IPS DF 19.7 (cell line): ENCODE data around the gene CCNY.
"Not testable (repeated sequence)": the region's sequence is repeated elsewhere in the genome, so short reads cannot be mapped to it uniquely, and the experiment has no call there.

Experiments
- DNase-seq: peaks from one replicate; pipeline ENCODE4 v3.0.0-alpha.2; 2013; ENCODE audit warnings: low read depth, low spot score

CCNY gene

DNA sequence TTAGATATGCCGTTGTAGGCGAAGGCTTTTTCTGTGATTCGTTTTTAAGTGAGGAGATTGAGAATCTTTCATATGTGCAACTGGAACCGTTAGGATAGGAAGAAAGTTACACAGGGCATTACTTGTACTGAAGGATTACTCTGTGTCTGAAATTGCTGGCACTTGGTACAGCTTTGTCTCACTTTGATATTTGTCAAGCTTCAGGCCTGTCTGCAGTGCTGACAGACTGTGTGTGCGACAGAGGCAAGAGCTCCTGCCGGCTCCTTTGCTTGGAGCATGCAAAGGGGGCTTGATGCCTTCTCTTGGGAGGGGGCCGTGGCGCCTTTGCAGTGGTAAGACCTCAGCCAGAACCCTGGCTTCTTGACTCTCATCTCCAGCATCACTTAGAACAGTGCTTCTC is 45.8 kb downstream of the CCNY start:
- no peak for DNase-seq

DNA sequence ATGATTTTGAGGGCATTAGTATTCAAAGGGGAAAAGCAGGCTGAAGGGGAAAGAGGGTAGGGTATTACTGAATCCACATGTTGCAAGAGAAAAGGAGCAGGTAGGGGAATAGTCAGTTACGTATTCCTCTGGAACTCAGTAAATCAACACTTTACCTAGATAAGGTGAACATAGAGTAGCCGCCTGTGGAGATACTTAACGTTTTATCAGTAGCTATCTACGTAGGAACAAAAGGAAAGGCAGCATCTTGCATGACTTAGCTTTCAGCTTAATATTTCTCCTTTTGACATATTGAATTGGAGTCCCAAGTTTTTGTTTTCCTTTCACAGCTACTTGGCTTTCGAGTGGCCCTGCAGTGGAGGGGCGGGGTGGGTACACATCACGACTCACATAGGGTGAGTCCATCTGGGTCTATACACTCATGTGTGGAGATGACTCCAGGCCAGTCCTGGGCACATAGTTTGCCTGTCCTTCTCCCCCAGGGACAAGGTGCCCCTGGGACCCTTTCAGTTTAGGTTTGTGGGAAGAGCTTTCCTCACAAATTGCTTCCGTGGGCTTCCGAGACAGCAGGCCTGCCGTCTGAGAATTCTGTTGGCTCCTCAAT is 48.1 kb downstream of the CCNY start:
- no peak for DNase-seq

DNA sequence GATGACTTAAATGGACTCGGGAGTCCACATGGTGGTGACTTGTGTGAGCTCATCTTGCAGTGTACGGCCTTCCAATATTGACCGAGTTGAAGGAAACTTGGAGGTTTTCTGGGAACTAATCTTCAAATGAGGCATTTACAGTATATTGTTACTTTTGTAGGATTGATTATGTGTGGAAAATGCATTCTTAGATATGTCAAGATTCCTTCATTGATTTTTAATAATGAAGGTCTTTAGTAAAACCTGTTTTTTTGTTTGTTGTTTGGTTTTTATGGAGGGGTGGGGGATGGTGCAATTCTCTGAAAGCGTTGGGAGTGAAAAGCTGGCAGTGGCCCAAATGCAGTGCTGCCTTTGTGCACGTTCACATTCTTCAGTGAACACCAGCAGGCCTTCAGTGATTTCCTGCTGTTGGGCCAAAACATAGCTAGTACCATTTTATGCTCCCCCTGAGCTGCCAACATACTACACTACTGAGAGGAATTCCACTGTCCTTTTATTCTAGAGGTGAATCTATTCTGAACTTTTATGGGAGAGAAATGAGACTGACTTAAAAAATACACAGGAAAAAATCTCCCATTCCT is 50.4 kb downstream of the CCNY start:
- no peak for DNase-seq

DNA sequence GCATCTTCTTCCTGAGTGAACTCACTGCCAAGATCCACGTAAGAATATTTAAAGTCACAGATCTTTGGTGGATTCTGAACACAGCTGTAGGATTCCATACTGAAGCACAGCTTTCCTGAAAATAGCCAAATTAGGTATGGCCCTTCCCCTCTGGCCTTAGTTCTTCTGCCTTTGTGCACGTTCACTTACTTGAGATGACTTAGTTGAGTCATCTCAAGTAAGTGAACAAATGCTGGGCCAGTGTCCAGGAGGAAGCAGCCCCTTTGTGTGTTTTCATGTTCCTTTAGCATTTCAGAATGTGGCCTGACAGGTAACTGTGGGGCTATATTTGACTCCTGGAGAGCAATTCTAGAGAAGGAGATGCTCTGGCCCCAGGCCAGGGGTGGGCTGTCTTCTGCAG is 51.5 kb downstream of the CCNY start:
- DNase-seq, result no peak

DNA sequence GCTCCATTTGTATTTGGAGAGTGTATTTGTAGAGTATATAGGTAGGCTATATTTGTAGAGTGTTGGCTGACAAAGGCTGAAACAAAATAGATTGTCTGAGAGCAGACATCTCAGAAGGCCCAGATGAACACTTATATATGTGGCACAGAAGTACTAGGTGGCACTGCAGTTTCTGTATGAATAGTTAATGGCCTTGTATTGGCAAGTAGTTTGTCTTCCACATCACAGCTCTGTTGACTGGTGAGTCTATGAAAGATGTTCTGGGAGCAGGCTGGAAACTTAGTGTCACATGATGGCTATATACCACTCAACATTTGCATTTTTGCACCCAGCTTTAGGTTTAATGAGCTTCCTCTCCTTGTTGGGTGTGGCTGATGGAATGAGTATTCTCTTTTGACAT is 51.9 kb downstream of the CCNY start:
- DNase-seq, result no peak

DNA sequence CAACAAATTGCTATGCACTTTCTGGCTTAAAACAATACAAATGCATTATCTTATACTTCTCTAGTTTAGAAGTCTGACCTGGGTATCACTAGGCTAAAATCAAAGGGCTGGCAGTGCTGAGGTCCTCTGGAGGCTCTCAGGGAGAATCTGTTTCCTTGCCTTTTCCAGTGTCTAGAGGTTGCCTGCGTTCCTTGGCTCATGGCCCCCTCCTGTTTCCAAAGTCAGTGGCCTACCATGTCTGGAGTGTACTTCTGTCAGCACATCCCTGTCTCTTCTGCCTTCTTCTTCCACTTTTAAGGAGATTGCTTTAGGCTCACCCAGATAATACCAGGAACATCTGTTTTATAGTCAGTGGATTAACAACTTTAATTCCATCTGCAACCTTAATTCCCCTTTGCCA is 52.4 kb downstream of the CCNY start:
- DNase-seq, result no peak

DNA sequence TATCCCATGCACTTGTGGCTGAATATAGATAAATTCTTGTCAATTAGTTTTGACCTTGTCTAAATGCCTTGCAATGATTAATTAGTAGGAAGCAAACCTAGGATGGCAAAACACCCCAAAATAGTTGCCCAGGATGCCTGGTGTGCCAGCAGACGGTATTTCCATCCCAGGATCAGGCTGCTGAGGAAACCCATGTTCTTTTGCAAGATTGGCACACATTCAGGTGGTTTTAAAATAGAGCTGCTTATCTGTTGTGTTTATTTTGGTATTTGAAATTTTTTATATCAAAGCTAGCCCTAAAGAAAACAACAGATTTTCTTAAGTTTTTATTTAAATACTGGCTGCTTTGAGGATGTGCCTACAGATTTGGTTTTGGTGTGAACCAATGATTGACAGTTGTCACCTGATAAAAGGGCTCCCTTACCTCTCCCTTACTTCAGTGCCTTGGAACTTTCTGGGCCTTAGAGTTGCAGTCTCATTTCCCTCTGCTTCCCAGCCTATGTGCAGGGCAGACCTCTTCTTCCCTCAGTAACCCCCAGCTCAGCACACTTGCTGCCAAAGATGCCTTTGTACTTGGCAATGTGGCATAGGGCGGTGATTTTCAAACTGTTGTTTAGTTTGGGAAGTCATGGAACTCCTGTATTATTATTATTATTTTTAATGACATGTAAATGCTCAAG is 54.0 kb downstream of the CCNY start:
- no peak for DNase-seq

DNA sequence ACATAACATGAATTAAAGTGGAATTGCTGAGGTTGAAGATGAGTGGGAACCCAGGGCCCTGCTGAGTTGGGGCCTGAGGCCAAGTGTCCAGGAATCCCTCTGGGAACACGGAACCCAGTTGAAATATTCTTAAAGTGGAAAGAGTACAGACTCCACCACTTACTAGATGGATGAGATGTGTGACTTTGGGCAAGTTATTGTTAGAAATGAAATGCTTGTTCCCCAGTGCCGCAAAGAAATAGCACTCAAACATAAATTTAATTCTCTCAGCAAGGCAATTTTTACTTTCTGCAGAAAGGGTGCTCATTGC is 54.5 kb downstream of the CCNY start:
- DNase-seq, result no peak

DNA sequence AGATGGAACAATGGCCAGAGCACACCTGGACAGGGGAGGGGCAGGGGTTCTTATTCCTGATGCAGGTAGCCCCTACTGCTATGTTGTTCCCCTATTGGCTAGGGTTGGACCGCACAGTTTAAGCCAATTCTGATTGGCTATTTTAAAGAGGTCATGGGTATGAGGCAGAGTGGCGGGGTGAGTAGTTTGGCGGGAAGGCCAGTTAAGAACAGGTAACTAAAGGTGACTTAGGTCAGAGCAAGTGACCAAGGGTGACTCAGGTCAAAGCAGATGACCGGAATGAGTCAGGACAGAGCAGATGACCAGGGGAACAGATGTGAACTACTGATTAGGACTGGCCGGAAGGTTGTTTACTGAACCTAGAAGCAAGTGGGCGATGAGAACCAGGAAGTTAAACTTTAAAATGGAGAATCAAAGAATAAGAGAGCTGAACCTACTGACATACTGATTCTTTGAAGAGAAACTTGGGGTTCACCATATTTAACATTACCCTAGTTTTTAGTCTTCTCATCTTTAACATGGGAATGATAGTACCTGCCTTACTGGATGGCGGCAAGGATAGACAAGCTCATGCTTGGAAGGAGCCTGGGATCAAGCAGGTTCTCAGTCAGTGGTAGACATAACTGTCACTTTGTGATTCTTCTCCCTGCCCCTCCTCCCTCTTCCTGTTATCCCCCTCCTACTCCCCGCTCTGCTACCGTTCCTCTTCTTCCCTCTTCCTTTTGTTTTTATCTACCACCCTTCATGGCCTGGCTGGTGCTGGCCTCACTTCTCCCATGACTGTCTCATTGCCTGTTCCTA is 55.0 kb downstream of the CCNY start:
- DNase-seq, result no peak

DNA sequence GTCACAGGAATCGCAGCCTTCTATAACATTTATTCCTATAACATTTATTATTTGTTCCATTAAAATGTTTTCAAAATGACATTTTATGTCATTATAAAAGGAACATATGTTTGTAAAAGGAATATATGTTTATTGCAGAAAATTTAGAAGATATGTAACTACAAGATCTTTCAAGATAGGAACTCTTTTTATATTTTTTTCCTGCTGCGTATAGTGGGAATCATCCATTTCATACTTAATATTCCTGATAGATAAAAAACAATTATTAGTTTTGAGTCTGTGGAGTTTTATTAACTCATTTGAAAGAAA is 55.6 kb downstream of the CCNY start:
- DNase-seq, result no peak

DNA sequence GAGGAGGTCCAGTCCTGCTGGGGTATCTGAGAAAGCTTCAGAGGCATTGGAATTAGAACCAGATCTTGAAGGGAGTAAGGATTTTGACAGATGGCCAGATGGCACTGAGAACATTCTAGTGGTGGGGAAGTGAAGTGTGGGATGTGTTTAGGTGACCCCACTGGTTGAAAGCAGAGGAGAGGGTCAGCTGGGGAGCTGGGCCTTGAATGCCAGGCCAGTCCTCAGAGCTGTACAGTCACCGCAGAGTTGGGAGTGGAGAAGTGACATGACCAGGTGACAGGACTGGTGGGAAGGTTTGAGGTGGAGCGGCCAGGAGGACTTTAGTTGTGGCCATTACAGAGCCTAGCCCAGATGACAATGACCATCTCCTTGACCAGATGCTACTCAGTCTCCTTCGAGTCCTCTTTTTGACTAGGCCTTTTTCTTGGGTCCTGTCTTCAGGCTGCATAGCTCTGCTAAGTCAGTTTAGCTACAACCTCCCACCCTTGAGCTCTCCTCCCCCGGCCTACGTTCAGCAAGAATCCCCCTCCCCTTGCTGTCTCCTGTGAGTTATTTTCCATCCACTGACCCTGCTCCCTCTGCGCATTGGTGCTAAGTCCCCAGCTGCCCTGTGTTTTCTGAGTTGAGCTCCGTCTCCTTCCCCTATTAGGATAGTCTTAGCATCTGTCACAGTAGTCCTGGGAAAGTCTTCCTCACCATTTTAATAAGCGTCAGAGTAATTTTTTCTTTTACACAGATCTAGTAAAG is 56.3 kb downstream of the CCNY start:
- no peak for DNase-seq

DNA sequence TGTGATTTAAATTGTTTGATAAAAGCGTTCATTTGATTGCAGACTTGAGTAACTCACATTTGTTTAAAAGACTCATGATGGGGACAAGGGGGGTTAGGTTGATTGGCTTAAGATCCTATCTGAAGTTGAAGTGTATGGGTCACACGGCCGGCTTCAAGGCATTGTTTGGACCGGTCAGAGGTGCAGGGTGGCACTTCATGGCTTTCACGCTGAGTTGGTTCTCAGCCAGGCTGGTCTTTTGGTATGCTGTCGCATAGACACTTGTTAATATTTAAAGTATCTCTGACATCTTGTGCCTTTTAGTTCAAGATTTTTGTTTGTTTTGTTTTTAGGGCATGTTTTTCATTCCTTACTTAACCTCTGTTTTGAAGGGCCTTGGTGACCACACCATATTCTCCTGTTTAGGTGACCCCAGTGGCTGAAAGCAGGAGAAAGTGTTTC is 58.1 kb downstream of the CCNY start:
- no peak for DNase-seq

DNA sequence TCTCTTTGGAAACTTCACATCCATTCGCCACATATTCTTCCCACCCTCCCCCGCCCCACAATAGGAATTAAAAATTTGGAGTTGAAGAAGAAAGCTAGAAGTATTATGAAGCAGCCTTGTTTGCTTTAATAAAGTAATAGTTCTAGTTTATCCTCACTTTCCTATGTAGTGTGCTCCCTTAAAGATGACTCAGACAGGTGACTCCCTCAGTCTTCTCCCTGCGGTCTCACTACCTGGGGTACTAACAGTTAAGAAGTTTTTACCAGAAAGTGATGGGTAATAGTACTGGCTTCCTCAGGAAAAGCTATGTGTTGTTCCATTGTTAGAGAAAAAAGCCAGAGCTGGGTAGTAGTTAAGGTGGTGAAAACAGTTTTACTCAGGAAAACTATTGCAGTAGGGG is 58.6 kb downstream of the CCNY start:
- DNase-seq, result no peak

DNA sequence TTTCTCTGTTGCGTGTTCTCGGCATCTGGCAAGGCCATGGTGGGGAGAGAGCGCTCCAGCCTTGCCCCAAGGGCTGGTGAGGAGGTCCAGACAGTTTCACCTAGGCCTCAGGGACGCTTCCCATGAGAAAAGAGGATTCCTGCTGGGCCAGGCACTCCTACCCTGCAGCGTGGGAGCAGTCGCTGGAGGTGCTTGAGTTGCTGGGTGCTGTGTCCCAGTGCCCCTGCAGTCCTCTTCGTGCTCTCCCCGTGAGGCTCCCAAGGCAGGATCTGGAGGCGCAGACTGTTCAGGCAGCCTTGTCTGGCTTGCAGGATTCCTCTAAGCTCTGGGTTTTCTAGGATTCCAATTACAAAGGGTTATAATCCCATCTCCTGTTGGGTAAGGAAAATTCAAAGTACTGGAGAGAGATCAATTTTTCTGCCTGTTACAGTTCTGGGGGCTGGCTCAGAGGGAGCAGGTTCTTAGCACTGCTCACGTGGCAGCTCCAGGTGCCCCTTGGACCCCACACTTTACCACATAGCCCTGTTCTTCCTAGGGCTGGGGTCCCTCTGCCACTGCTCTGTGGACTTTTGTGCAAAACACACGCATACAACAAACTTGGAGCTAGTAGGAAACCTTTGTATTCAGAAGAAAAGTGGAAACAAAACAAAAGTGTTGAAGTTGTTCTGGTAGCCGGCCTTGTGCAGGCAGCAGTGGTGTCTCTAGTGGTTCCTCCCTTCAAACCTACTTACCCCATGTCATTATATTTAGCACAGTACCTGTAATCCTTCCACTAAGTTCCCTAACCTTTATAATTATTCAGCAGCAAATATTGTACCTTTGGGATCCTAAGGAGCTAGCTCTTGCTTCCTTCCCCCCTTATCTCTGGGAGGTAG is 60.5 kb downstream of the CCNY start:
- DNase-seq, result no peak

DNA sequence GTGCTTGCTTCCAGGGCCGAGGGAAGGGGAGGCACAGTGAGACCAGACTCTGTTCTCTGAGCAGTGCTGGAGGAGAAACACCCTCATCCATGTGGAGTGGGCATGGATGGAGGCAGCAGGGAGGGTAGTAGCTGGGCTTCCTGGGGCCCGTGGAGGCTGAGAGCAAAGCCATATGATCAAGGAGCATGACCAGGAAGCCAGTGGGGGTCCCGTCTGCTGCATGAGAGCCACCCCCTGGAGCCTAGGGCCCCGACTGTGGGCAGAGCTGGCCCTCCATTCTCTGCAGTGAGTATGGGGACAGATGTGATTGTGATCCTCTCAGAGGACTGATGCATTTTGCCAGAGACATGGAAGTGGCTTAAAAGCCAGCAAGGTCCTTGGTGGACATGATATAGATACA is 61.6 kb downstream of the CCNY start:
- no peak for DNase-seq

DNA sequence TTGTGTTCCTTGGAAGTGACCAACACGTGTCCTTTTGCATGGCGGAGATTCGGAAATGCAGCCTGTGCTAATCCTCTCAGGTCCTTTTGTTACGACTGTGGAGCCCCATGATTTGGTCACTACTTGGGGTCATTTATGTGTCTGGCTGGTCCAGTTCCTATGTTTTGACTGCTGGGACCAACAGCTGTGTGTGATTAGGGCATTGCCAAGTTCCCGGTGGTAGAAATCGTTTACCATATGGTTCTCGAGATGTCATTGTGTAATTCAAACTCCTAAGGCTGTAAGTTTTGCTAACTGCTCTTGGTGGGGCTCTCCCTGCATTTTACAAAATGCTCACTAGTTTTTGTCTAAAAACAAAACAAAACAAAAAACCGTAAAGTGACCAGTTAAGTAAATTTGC is 62.0 kb downstream of the CCNY start:
- no peak for DNase-seq

DNA sequence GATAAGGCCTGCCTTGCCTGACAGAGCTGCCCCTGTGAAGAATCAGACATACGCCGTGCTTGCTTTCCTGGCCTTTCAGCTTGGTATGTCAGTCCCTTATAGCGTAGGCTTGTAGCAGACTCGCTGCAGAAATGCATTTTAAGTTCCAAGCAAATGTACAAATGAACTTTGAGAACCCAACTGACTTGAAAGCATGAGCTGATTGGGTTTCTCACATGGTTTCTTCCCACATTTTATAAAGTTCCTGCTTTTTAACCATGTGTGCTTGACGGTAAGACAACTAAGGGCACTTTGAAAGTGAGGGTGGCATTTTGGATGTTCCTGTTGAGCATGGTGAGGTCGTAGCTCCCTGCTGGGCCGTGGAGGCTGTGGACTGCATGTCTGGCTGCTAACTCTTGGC is 62.6 kb downstream of the CCNY start:
- DNase-seq, result no peak

DNA sequence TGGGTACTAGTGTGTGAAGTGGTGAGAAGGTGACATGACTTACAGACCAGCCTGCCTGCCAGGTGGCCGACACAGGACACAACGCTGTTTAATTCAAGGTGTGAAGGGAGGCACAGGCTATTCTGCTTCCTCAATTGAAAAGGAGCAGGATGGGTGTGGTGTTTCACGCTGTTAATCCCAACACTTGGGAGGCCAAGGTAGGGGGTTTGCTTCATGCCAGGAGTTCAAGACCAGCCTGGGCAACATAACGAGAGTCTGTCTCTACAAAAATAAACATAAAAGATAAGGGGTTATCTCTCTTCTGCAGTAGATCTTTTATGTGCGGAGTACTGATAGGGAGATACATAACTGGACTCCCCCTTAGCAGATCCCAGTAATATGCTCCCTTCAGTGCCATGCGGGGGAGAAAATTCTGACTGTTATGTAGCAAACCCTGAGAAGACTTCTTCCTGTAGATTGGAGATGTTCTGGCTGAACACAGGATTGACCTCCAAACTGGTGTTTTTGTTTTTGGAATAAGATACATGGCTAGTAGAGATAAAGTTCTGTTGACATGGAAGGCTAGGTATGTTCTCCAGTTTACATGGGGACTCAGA is 63.2 kb downstream of the CCNY start:
- no peak for DNase-seq

DNA sequence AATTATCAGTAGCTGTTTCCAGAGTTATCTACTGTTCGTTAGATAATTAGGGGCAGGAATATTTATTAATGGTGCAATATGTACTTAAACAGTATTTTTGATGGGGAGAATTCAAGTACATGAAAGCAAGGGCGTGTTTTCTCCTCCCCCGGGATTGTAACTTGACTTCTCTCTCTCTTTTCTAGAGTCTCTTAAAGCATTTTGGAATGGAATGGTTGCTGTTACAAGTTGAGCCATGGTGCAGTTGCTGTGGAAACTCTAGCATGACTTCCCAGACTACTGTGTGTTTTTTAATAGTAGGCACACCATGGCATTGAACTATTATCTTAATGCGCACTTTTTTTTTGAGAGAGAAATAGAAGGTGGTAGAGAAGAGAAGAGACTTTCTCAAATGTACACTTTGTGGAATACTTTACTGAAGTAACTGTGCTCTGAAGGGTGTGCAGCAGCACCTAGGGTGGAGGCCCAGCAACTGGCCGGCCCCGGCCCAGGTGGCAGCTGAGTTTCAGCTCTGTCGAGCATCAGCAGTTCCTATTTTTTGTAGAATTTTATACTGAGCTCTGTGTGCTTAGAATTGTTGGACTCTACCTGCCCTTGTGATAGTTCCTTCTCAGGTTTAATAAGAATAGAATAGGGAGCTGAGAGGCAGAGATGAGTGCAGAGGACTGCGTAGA is 64.4 kb downstream of the CCNY start:
- no peak for DNase-seq

DNA sequence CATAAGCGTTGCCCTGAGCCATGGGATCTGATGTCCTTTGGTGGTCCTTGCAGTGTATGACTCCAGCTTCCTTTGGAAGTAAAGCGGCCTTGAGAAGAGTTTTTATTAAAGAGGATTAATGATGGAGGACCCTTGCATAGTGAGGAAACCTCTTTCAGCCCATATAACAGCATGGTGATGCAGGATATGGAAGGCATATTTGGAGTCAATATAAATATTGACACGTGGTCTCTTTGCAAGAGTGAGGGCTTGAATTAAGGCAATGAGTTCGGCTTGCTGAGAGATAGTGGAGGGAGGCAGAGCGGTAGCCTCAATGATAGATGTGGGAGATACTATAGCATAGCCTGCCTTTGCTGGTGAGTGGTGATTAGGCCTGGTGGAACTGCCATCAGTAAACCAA is 67.2 kb downstream of the CCNY start:
- DNase-seq, result not testable (repeated sequence)
